ENCODE measurements around the gene ARFGAP2. TPM values are rescaled to one million over a fixed set of nuclear protein-coding genes. Genes with fewer than 3 reads are reported as not detected.

The ARFGAP2 gene
- 70.7 and 92.8 TPM in 2 replicates for total RNA-seq

GRCh38 chr11:47176328-47177228, at the start of gene ARFGAP2:
ARFGAP2 (minus strand) TSS chr11:47176879; CDS start chr11:47176853, 26 bp downstream.

GRCh38 chr11:47186076-47186699, 9.5 kb upstream of the ARFGAP2 start, which contains the start of gene PACSIN3:
PACSIN3 (minus strand) TSS chr11:47186434; CDS start chr11:47182727, 3,707 bp downstream.

Other genes with a start within 250 kb of the ARFGAP2 start
- 18.9 and 25.9 TPM in 2 replicates for gene CSTPP1, start 240.1 kb downstream of the ARFGAP2 start, total RNA-seq
- gene PACSIN3, start 9.6 kb upstream of the ARFGAP2 start, total RNA-seq: 72.3 and 102 TPM in 2 replicates
- 43.0 and 50.7 TPM in 2 replicates for gene DDB2, start 38.1 kb upstream of the ARFGAP2 start, total RNA-seq
- 19.8 and 23.1 TPM in 2 replicates for gene ACP2, start 71.9 kb upstream of the ARFGAP2 start, total RNA-seq
- 12.4 and 14.0 TPM in 2 replicates for gene NR1H3, start 81.1 kb upstream of the ARFGAP2 start, total RNA-seq
- gene MADD, start 93.3 kb upstream of the ARFGAP2 start, total RNA-seq: 13.8 and 15.1 TPM in 2 replicates
- gene MYBPC3, start 175.8 kb upstream of the ARFGAP2 start, total RNA-seq: not detected in 2 replicates
- gene SPI1, start 201.7 kb upstream of the ARFGAP2 start, total RNA-seq: not detected in 2 replicates
- gene SLC39A13, start 231.7 kb upstream of the ARFGAP2 start, total RNA-seq: 84.5 and 97.5 TPM in 2 replicates
- gene PSMC3, start 249.6 kb upstream of the ARFGAP2 start, total RNA-seq: 123 and 233 TPM in 2 replicates

Measured in hair follicular keratinocyte (primary cell).